Smooth muscle cell (in vitro differentiated cells): Measurements from ENCODE around the gene FRMD5. TPM values are rescaled to one million over a fixed set of nuclear protein-coding genes. Genes with fewer than 3 reads are reported as not detected.

Experiments
- DNase-seq: peaks from one replicate; lab custom pipeline; 2025; ENCODE audit not compliant: unreplicated experiment; lab: John Stamatoyannopoulos, UW
- H2AFZ ChIP-seq: fragments of 200-600 bp; sonication (generic); 2 replicates; pipeline ENCODE4 v1.6.0; 2016; ENCODE audit warnings: antibody characterized with exemption, low read depth, mild to moderate bottlenecking
- H3F3A ChIP-seq: fragments of 200-600 bp; sonication (generic); 2 replicates; pipeline ENCODE4 v1.6.0; 2017; ENCODE audit warnings: antibody characterized with exemption, low read depth
- H3K27ac ChIP-seq: fragments of 200-600 bp; sonication (generic); 2 replicates; pipeline ENCODE4 v1.5.1; 2016; ENCODE audit warnings: low read depth, mild to moderate bottlenecking
- H3K27me3 ChIP-seq: fragments of 200-600 bp; sonication (generic); 2 replicates; pipeline ENCODE4 v1.6.1; 2016; ENCODE audit warnings: low read depth, mild to moderate bottlenecking
- H3K36me3 ChIP-seq: fragments of 200-600 bp; sonication (generic); 2 replicates; pipeline ENCODE4 v1.5.1; 2016; ENCODE audit warnings: low read depth
- H3K4me1 ChIP-seq: fragments of 200-600 bp; sonication (generic); 2 replicates; pipeline ENCODE4 v1.5.1; 2016; ENCODE audit warnings: low read depth
- H3K4me2 ChIP-seq: fragments of 200-600 bp; sonication (generic); 2 replicates; pipeline ENCODE4 v1.6.0; 2016; ENCODE audit warnings: mild to moderate bottlenecking
- H3K4me3 ChIP-seq: fragments of 200-600 bp; sonication (generic); 2 replicates; pipeline ENCODE4 v1.5.1; 2016; ENCODE audit warnings: mild to moderate bottlenecking
- H3K79me2 ChIP-seq: fragments of 200-600 bp; sonication (generic); 2 replicates; pipeline ENCODE4 v1.6.0; 2016; ENCODE audit warnings: low read depth, mild to moderate bottlenecking
- H3K9ac ChIP-seq: fragments of 200-600 bp; sonication (generic); 2 replicates; pipeline ENCODE4 v1.6.0; 2016; ENCODE audit warnings: low read depth
- H3K9me3 ChIP-seq: fragments of 200-600 bp; sonication (generic); replicated peaks from 2 replicates; pipeline ENCODE4 v1.5.1; 2016; ENCODE audit warnings: low read depth
- H4K20me1 ChIP-seq: fragments of 200-600 bp; sonication (generic); 2 replicates; pipeline ENCODE4 v1.6.0; 2016; ENCODE audit warnings: low read depth
- WGBS: methylation state at CpG from one replicate; pipeline ENCODE4 v1.1.7; 2016; ENCODE audit warnings: low lambda C conversion rate; 5-methylcytosine and 5-hydroxymethylcytosine counted together
- polyA plus RNA-seq: library from polyadenylated mRNA; unstranded; fragments of >200 nt; fragmentation: Nextera tagmentation; extraction: Ambion mirVana; gene quantifications from 2 replicates; pipeline ENCODE4 v1.2.1, GENCODE V29; 2016
- total RNA-seq: library from RNA; depleted of rRNA; stranded (reverse); fragments of >200 nt; gene quantifications from 2 replicates; pipeline ENCODE4 v1.2.3, GENCODE V29; 2014
- TF ChIP-seq, protein P1 (sequence below): fragments of 200-600 bp; sonication (generic); IDR thresholded peaks from 2 replicates; pipeline ENCODE4 v1.5.1; 2017; ENCODE audit warnings: borderline replicate concordance, mild to moderate bottlenecking, antibody characterized with exemption; ENCODE audit not compliant: insufficient read depth, poor library complexity, severe bottlenecking

Gene FRMD5
- total and polyA plus RNA-seq, 2 experiments from 2014 or later: 0.46 to 7.2 TPM

DNA sequence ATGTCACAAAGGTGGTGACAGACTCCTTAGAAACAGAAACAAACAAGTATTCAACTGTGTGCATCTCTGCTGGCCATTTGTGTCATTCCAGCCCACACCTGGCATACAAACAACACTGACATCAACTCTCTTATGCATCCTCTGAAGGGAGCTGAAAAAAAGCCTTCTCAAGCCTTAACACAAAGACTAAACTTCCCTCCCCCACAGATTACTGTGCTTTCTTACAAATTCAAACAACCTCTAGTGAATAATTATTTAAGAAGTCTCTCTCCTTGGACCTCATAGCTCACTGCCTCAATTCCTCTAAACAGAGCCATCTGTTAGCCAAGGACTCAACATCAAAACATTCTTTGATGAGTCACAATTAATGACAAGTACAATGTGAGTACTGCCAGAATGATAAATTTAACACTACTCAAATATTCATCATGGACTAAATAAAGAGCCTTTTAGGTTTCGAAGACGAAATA, 236.2 kb downstream of the FRMD5 start:
- Histone ChIP-seq H3K36me3 (no peaks in the 10 kb centered on the region), H3K4me2 (no peak overlapping the region), H2AFZ (no peak overlapping the region), H3K79me2 (no peaks in the 10 kb centered on the region), H3K4me3 (no peak overlapping the region), H3K4me1 (no peaks in the 10 kb centered on the region), H4K20me1 (no peaks in the 10 kb centered on the region), H3K27me3 (no peaks in the 10 kb centered on the region), H3K9ac (no peak overlapping the region), H3K27ac (no peak overlapping the region), H3K9me3 (no peaks in the 10 kb centered on the region), H3F3A (no peaks in the 10 kb centered on the region)
- TF ChIP-seq, protein P1, sequence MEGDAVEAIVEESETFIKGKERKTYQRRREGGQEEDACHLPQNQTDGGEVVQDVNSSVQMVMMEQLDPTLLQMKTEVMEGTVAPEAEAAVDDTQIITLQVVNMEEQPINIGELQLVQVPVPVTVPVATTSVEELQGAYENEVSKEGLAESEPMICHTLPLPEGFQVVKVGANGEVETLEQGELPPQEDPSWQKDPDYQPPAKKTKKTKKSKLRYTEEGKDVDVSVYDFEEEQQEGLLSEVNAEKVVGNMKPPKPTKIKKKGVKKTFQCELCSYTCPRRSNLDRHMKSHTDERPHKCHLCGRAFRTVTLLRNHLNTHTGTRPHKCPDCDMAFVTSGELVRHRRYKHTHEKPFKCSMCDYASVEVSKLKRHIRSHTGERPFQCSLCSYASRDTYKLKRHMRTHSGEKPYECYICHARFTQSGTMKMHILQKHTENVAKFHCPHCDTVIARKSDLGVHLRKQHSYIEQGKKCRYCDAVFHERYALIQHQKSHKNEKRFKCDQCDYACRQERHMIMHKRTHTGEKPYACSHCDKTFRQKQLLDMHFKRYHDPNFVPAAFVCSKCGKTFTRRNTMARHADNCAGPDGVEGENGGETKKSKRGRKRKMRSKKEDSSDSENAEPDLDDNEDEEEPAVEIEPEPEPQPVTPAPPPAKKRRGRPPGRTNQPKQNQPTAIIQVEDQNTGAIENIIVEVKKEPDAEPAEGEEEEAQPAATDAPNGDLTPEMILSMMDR: no peak
- no peak for DNase-seq
- WGBS: 88% methylated on average over 2 of the region's 2 CpGs

DNA sequence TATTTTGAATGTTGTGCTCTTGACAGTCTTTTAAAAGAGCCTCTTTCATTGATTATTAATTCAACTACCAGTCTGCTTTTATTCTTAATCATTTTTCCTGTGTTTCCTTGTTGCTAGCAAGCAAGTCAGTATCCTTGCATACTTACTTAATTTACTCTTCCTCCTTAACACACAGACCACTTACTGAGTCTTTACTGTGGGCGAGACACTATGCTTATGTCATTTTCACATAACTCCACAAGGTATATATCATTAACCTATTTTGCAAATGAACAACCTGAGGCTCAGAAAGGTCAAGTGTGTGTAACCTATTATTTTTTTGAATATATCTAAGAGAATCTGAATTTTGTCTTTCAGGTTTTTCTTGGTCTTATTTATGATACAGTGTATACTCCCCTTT, 237.3 kb downstream of the FRMD5 start:
- Histone ChIP-seq H3K27ac (no peak overlapping the region), H3K36me3 (no peaks in the 10 kb centered on the region), H3F3A (no peaks in the 10 kb centered on the region), H3K9ac (no peak overlapping the region), H3K4me1 (no peaks in the 10 kb centered on the region), H3K4me2 (no peak overlapping the region), H2AFZ (no peak overlapping the region), H3K9me3 (no peaks in the 10 kb centered on the region), H3K79me2 (no peaks in the 10 kb centered on the region), H3K4me3 (no peak overlapping the region), H4K20me1 (no peaks in the 10 kb centered on the region), H3K27me3 (no peaks in the 10 kb centered on the region)
- no peak for DNase-seq
- 89% methylated on average over 1 of the region's 1 CpG for WGBS
- TF ChIP-seq, protein P1: no peak

DNA sequence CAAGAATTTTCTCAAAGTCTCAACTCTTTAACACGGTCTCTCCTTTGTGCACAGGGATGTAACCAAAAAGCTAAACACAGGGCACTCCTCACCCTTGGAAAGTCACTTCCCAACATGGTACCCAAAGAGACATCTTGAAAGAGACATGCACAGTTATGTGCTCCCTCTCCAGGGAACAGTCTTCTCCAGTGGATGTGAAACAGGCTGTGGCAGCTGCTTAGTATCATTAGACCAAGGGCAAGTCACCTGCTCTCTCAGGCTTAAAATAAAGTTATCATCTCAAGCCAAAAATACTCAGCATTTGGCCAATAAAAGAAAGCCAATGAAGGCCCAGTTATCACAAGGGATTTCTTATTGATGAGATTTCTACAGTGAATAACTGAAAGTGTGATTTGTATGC, 239.9 kb downstream of the FRMD5 start:
- no peaks in the 10 kb centered on the region for H3F3A ChIP-seq
- no peaks in the 10 kb centered on the region for H4K20me1 ChIP-seq
- no peaks in the 10 kb centered on the region for H3K36me3 ChIP-seq
- WGBS: 85% methylated on average over 1 of the region's 1 CpG
- H3K9ac ChIP-seq: no peak overlapping the region
- no peaks in the 10 kb centered on the region for H3K9me3 ChIP-seq
- no peak for DNase-seq
- H3K27ac ChIP-seq: no peak overlapping the region
- no peaks in the 10 kb centered on the region for H3K27me3 ChIP-seq
- no peak overlapping the region for H3K4me3 ChIP-seq
- no peaks in the 10 kb centered on the region for H3K4me1 ChIP-seq
- H3K4me2 ChIP-seq: no peak overlapping the region
- TF ChIP-seq, protein P1: no peak
- no peak overlapping the region for H2AFZ ChIP-seq
- no peaks in the 10 kb centered on the region for H3K79me2 ChIP-seq

DNA sequence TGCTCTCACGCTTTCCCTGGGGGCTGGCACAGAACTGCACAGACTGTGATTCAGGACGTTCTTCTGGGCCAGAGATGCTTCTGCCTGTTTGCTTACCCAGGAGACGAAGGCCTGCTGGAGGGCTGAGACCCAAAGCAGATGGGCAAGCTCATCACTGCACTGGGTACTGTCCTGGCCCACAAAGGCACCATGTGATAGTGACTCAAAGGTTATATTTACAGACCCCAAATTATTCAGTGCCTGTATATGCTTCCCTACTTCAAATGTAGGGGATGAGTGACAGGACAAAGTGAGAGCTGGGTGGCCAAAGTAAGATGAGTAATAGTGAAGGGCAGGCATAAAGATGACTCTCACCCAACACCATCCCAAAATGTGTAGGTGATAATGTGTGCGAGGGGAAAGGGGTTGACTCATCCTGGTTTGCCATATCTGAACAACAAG, 240.9 kb downstream of the FRMD5 start:
- no peak overlapping the region for H3K27ac ChIP-seq
- no peaks in the 10 kb centered on the region for H3F3A ChIP-seq
- no peak overlapping the region for H2AFZ ChIP-seq
- 72% methylated on average over 4 of the region's 4 CpGs for WGBS
- H3K79me2 ChIP-seq: no peaks in the 10 kb centered on the region
- H4K20me1 ChIP-seq: no peaks in the 10 kb centered on the region
- no peaks in the 10 kb centered on the region for H3K9me3 ChIP-seq
- TF ChIP-seq, protein P1: no peak
- no peaks in the 10 kb centered on the region for H3K36me3 ChIP-seq
- H3K4me1 ChIP-seq: no peaks in the 10 kb centered on the region
- no peak overlapping the region for H3K9ac ChIP-seq
- H3K27me3 ChIP-seq: no peaks in the 10 kb centered on the region
- no peak overlapping the region for H3K4me3 ChIP-seq
- no peak for DNase-seq
- no peak overlapping the region for H3K4me2 ChIP-seq
